Cardiac septum (tissue), 1 donor: ENCODE measurements around the gene BCAM. TPM values are rescaled to one million over a fixed set of nuclear protein-coding genes. Genes with fewer than 3 reads are reported as not detected.

ENCODE experiments used
- DNase-seq: peaks from one replicate; pipeline ENCODE4 v3.0.0-alpha.2; 2020; ENCODE audit warnings: low spot score
- intact Hi-C: fragments of 100-400 bp; cut with DNase I; formaldehyde crosslinking; loops from one replicate; pipeline ENCODE4 v1.14.0; 2022
- total RNA-seq: library from RNA; stranded (reverse); fragmentation: NEBNext Ultra II Directional; extraction: Animal tissue kit (Norgen Biotek cat#: 25700); gene quantifications from one replicate; pipeline ENCODE4 v1.2.1, GENCODE V29; 2021
- donor health status: DM: no; HTN: no; CAD: no.

BCAM gene
- total RNA-seq, 1 donor from 2014 or later: 86.8 TPM

DNA sequence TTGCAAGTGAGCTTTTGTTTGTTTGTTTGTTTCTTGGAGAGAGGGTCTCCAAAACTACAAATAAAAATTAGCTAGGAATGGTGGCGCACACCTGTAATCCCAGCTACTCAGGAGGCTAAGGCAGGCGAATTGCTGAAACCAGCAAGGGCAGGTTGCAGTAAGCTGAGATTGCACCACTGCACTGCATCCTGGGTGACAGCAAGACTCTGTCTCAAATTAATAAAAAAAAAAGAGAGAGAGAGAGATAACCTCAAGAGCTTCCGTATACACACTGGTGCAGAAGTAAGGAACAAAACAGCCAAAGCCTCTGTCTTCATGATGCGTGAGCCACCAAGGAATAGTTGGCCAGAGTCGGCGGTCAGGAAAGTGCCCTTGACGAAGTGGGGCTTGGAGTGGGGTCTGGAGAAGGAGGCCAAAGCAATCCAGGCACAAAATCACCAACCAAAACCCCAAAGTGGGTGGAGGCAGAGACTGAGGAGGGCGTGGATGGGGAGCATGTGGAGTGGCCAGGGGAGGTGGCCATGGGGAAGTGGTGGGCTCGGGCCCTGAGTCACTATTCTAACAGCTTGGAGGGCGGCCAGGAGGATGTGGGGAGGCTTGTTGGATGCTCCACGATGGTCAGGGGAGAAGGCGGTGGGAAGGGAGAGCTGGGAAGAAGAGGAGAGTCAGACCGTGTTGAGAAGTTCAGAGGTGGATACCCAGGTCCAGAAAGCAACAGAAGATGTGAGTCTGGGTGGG, 61.0 kb downstream of the BCAM start:
- DNase-seq: no peak
- intact Hi-C loops: loop anchor here (2.0 kb wide), 1 partner anchor 21 kb away; no protein-coding TSS in a partner anchor

Other genes starting within 250 kb of the BCAM start
- gene IGSF23, start 195.5 kb upstream of the BCAM start, total RNA-seq: not detected
- gene PVR, start 165.2 kb upstream of the BCAM start, total RNA-seq: 44.0 TPM
- 7.6 TPM for gene CEACAM19, start 137.6 kb upstream of the BCAM start, total RNA-seq
- gene CEACAM16, start 110.0 kb upstream of the BCAM start, total RNA-seq: not detected
- 41.5 TPM for gene BCL3, start 60.4 kb upstream of the BCAM start, total RNA-seq
- not detected for gene CBLC, start 31.2 kb upstream of the BCAM start, total RNA-seq
- 60.0 TPM for gene NECTIN2, start 37.2 kb downstream of the BCAM start, total RNA-seq
- 43.0 TPM for gene TOMM40, start 82.2 kb downstream of the BCAM start, total RNA-seq
- gene APOE, start 96.7 kb downstream of the BCAM start, total RNA-seq: 26.6 TPM
- 7.3 TPM for gene APOC1, start 105.5 kb downstream of the BCAM start, total RNA-seq
- gene APOC4, start 133.1 kb downstream of the BCAM start, total RNA-seq: not detected
- not detected for gene APOC2, start 136.9 kb downstream of the BCAM start, total RNA-seq
- 87.4 TPM for gene CLPTM1, start 146.3 kb downstream of the BCAM start, total RNA-seq
- 9.0 TPM for gene RELB, start 192.4 kb downstream of the BCAM start, total RNA-seq
- gene CLASRP, start 229.9 kb downstream of the BCAM start, total RNA-seq: 45.6 TPM